ENCODE results near the gene RAP1A.
"Not testable (repeated sequence)": the region's sequence is repeated elsewhere in the genome, so short reads cannot be mapped to it uniquely, and the experiment has no call there.

RAP1A gene

GRCh38 chr1:111602974-111603373 lies 16.6 kb upstream of the RAP1A start:
- in situ Hi-C loops (cut with HindIII; ENCODE audit: low sequenced_read_pairs) = no loop called here
- DNase-seq (ENCODE audit: low read depth, low spot score) = no peak
- H3K4me3 ChIP-seq (ENCODE audit: low read depth, low read length) = no peak overlapping the region
- TF ChIP-seq, protein P1, sequence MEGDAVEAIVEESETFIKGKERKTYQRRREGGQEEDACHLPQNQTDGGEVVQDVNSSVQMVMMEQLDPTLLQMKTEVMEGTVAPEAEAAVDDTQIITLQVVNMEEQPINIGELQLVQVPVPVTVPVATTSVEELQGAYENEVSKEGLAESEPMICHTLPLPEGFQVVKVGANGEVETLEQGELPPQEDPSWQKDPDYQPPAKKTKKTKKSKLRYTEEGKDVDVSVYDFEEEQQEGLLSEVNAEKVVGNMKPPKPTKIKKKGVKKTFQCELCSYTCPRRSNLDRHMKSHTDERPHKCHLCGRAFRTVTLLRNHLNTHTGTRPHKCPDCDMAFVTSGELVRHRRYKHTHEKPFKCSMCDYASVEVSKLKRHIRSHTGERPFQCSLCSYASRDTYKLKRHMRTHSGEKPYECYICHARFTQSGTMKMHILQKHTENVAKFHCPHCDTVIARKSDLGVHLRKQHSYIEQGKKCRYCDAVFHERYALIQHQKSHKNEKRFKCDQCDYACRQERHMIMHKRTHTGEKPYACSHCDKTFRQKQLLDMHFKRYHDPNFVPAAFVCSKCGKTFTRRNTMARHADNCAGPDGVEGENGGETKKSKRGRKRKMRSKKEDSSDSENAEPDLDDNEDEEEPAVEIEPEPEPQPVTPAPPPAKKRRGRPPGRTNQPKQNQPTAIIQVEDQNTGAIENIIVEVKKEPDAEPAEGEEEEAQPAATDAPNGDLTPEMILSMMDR (IDR thresholded peaks at IDR 0.05; ENCODE audit: low read depth, low read length) = no peak

DNA sequence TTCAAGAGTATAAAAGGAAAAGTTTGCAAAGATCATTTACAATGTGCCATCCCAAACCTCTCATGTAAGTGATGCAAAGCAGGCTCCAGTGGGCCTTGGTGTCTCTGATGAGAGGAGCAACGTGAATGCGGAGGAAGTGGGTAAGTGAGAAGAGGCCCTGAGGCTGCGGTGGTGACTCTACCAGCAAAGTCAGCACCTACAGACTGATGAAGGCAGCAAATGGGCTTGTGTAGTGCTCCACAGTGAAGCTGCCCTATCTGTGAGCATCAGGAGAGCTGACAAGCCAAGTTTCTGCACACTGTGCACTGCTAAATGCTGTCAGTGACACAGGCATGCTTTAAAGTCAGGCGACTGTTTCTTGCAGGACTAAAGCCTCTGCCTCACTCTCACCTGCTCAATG lies 15.6 kb upstream of the RAP1A start:
- DNase-seq (ENCODE audit: low read depth, low spot score) = no peak
- in situ Hi-C loops (cut with HindIII; ENCODE audit: low sequenced_read_pairs) = no loop called here
- TF ChIP-seq, protein P1 (IDR thresholded peaks at IDR 0.05; ENCODE audit: low read depth, low read length) = no peak
- H3K4me3 ChIP-seq (ENCODE audit: low read depth, low read length) = no peak overlapping the region

DNA sequence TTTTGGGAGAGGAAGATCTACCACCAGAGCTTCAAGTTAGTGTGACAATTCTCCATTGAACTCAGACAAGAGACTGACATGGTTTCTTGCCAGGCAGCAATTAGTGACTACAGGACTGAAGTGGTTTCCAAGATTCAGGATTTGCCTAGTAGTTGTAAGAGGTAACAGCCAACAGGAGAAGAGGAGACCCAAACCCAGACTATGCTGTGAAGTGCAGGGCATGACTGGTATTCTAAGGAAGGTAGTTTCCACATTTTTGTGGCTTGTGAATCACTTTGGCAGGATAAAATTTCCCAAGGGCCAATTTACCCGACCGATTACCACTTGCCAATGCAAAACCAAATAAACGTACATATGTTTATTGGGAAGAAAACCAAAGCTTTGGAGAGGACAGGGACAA lies 14.7 kb upstream of the RAP1A start:
- TF ChIP-seq, protein P1 (IDR thresholded peaks at IDR 0.05; ENCODE audit: low read depth, low read length) = no peak

DNA sequence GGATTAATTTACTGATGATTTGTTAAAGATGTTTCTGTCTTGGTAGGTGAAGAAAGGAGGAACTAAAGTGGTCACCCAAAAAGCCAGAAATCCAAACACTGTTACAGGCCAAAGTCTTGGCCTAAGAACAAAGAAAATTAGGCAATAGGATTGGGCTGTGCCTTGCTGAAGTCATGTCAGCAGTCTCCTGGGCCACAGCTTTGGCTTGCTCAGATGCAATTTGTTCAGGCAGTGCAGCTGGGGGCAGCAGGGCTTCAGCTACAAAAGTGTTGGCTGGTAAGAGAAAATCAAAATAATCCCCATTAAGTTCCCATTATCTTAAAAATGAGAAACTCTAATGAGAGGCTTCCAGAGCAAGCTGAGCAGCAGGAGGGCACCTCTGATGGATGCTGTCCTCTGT lies 14.0 kb upstream of the RAP1A start:
- in situ Hi-C loops (cut with HindIII; ENCODE audit: low sequenced_read_pairs) = no loop called here
- no peak overlapping the region for H3K4me3 ChIP-seq (ENCODE audit: low read depth, low read length)
- TF ChIP-seq, protein P1 (IDR thresholded peaks at IDR 0.05; ENCODE audit: low read depth, low read length) = no peak
- DNase-seq (ENCODE audit: low read depth, low spot score) = peak; percentile 29

More for the DNA sequence above, 14.7 kb upstream of the RAP1A start:
- in situ Hi-C loops (cut with HindIII; ENCODE audit: low sequenced_read_pairs) = no loop called here
- DNase-seq (ENCODE audit: low read depth, low spot score) = peak; percentile 71
- H3K4me3 ChIP-seq (ENCODE audit: low read depth, low read length) = no peak overlapping the region

DNA sequence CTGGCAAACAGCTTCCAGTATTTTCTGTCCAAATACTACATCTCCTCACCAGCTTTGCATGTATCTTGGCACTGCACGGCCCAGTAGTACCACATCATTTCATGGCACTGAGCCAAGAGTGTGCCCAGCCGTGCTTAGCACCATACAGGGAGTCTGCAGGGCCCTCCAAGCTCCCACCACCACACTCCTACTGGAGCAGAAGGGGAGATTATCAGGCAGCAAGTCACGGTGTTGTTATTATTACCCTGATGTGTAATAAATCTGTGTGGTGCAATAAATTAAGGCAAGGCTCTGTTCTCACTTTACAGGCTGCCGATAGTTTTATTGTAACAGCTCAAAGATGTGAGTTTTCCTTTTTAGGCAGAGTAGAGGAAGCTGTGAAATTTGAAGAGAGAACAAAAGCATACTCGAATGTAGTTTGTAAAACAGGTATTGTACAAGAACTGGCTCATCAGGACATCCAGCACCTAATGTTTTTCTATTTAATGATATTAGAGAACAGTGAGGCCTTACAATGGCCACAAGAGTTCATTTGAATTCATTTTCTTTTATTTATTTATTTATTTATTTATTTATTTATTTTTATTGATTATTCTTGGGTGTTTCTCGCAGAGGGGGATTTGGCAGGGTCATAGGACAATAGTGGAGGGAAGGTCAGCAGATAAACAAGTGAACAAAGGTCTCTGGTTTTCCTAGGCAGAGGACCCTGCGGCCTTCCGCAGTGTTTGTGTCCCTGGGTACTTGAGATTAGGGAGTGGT lies 13.0 kb upstream of the RAP1A start:
- DNase-seq (ENCODE audit: low read depth, low spot score); in situ Hi-C loops (cut with HindIII; ENCODE audit: low sequenced_read_pairs): not testable (repeated sequence)

DNA sequence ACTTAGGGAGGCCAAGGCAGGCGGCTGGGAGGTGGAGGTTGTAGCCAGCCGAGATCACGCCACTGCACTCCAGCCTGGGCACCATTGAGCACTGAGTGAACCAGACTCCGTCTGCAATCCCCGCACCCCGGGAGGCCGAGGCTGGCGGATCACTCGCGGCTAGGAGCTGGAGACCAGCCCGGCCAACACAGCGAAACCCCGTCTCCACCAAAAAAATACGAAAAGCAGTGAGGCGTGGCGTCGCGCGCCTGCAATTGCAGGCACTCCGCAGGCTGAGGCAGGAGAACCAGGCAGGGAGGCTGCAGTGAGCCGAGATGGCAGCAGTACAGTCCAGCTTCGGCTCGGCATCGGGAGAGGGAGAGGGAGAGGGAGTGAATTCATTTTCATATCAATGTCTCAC lies 11.1 kb upstream of the RAP1A start:
- in situ Hi-C loops (cut with HindIII; ENCODE audit: low sequenced_read_pairs); H3K4me3 ChIP-seq (ENCODE audit: low read depth, low read length); DNase-seq (ENCODE audit: low read depth, low spot score): not testable (repeated sequence)

More for the DNA sequence above, 13.0 kb upstream of the RAP1A start:
- H3K4me3 ChIP-seq (ENCODE audit: low read depth, low read length) = not testable (repeated sequence)

DNA sequence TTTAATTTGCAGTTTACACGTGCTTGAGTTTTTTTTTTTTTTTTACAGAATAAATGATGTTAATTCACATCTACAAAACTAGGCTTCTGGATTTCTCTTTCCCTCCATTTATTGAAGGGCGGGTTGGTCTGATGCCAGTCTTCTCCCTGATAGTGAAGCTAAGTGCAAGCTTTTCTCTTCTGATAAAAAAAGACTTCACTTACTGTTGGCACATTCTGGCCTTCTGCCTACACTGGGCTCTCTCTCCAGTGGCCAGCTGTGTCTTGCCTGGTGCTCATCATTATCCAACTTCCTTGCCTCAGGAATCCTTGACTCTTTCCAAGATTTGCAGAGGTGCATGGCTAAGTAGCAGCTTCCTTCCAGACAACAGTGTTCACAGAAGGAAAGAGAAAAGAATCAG lies 7.6 kb upstream of the RAP1A start:
- in situ Hi-C loops (cut with HindIII; ENCODE audit: low sequenced_read_pairs) = no loop called here
- DNase-seq (ENCODE audit: low read depth, low spot score) = no peak
- no peak overlapping the region for H3K4me3 ChIP-seq (ENCODE audit: low read depth, low read length)
- TF ChIP-seq, protein P1 (IDR thresholded peaks at IDR 0.05; ENCODE audit: low read depth, low read length) = no peak
